ENCODE results near the gene PTPRN2.

PTPRN2 gene

GRCh38 chr7:157630301-157630853 is 957.2 kb downstream of the PTPRN2 start:
- DNase-seq: no peak

- DNase-seq: no peak
These were observed 959.2 kb downstream of the PTPRN2 start for GRCh38 chr7:157628456-157628855.

- DNase-seq: no peak
These were observed 960.0 kb downstream of the PTPRN2 start for GRCh38 chr7:157627646-157628045.

- DNase-seq: no peak
These were observed 960.6 kb downstream of the PTPRN2 start for GRCh38 chr7:157627033-157627432.

GRCh38 chr7:157625973-157626742 is 961.5 kb downstream of the PTPRN2 start:
- no peak for DNase-seq

GRCh38 chr7:157623556-157623955 is 964.1 kb downstream of the PTPRN2 start:
- no peak for DNase-seq

- DNase-seq: no peak
These were observed 965.0 kb downstream of the PTPRN2 start for GRCh38 chr7:157622408-157623205.

- no peak for DNase-seq
These were observed 965.6 kb downstream of the PTPRN2 start for GRCh38 chr7:157622000-157622399.

GRCh38 chr7:157621131-157621681 is 966.4 kb downstream of the PTPRN2 start:
- no peak for DNase-seq

- DNase-seq: no peak
These were observed 967.0 kb downstream of the PTPRN2 start for GRCh38 chr7:157620616-157621015.

- DNase-seq: no peak
These were observed 967.7 kb downstream of the PTPRN2 start for GRCh38 chr7:157619753-157620525.

GRCh38 chr7:157618823-157619606 is 968.6 kb downstream of the PTPRN2 start:
- DNase-seq: no peak

- DNase-seq: no peak
These were observed 969.4 kb downstream of the PTPRN2 start for GRCh38 chr7:157618091-157618726.

- no peak for DNase-seq
These were observed 970.2 kb downstream of the PTPRN2 start for GRCh38 chr7:157617401-157617800.

GRCh38 chr7:157616931-157617330 is 970.7 kb downstream of the PTPRN2 start:
- DNase-seq: no peak

GRCh38 chr7:157616426-157616825 is 971.2 kb downstream of the PTPRN2 start:
- no peak for DNase-seq

GRCh38 chr7:157615852-157616251 is 971.8 kb downstream of the PTPRN2 start:
- no peak for DNase-seq

- no peak for DNase-seq
These were observed 972.4 kb downstream of the PTPRN2 start for GRCh38 chr7:157615101-157615817.

GRCh38 chr7:157614457-157615020 is 973.1 kb downstream of the PTPRN2 start:
- no peak for DNase-seq

- DNase-seq: no peak
These were observed 973.9 kb downstream of the PTPRN2 start for GRCh38 chr7:157613575-157614322.
